Measurements from ENCODE around the gene MIER3. TPM values are rescaled to one million over a fixed set of nuclear protein-coding genes. Genes with fewer than 3 reads are reported as not detected.

Gene MIER3
- total and polyA plus RNA-seq, 2 of the 13 experiments (the other 11 are each of a cell fraction or from before 2014, with no cell fraction given) = 14.6 to 38.8 TPM

- TF ChIP-seq ZNF235 (CRISPR knock-in tag; IDR thresholded peaks at IDR 0.05; ENCODE audit: borderline replicate concordance) (no peak), ZNF589 (CRISPR knock-in tag; conservative IDR thresholded peaks at IDR 0.05) (no peak), RCOR2 (CRISPR knock-in tag; IDR thresholded peaks at IDR 0.05) (no peak), ZFP41 (CRISPR knock-in tag; IDR thresholded peaks at IDR 0.05; ENCODE audit: borderline replicate concordance) (0 out of 2 replicates have a peak, but pooled peaks have one; percentile 63), POGZ (CRISPR knock-in tag; IDR thresholded peaks at IDR 0.05) (no peak), HNF4G (IDR thresholded peaks at IDR 0.05; ENCODE audit: borderline replicate concordance, low read depth, low read length) (no peak), HNF4G (CRISPR knock-in tag; IDR thresholded peaks at IDR 0.05; ENCODE audit: borderline replicate concordance, low read depth) (0 out of 2 replicates have a peak, but pooled peaks have one; percentile 10), PAWR (CRISPR knock-in tag; IDR thresholded peaks at IDR 0.05; ENCODE audit: borderline replicate concordance) (no peak), WIZ (CRISPR knock-in tag; IDR thresholded peaks at IDR 0.05) (no peak), ZFYVE20 (CRISPR knock-in tag; IDR thresholded peaks at IDR 0.05; ENCODE audit: borderline replicate concordance, low read depth) (no peak), MTA1 (CRISPR knock-in tag; IDR thresholded peaks at IDR 0.05; ENCODE audit: borderline replicate concordance) (no peak), ESRRA (CRISPR knock-in tag; IDR thresholded peaks at IDR 0.05; ENCODE audit: low read depth) (no peak), SRSF4 (IDR thresholded peaks at IDR 0.05; ENCODE audit: low read depth, low read length, poor library complexity, severe bottlenecking) (no peak), CC2D1A (CRISPR knock-in tag; IDR thresholded peaks at IDR 0.05) (no peak), ATM (IDR thresholded peaks at IDR 0.05; ENCODE audit: borderline replicate concordance) (no peak), CBFB (CRISPR knock-in tag; IDR thresholded peaks at IDR 0.05) (no peak), ZNF280D (CRISPR knock-in tag; IDR thresholded peaks at IDR 0.05) (no peak), MAF1 (CRISPR knock-in tag; IDR thresholded peaks at IDR 0.05; ENCODE audit: borderline replicate concordance) (0 out of 2 replicates have a peak, but pooled peaks have one; percentile 10), ZNF451 (CRISPR knock-in tag; IDR thresholded peaks at IDR 0.05) (no peak), KAT7 (CRISPR knock-in tag; IDR thresholded peaks at IDR 0.05; ENCODE audit: borderline replicate concordance) (no peak)
- TF ChIP-seq, protein P1, sequence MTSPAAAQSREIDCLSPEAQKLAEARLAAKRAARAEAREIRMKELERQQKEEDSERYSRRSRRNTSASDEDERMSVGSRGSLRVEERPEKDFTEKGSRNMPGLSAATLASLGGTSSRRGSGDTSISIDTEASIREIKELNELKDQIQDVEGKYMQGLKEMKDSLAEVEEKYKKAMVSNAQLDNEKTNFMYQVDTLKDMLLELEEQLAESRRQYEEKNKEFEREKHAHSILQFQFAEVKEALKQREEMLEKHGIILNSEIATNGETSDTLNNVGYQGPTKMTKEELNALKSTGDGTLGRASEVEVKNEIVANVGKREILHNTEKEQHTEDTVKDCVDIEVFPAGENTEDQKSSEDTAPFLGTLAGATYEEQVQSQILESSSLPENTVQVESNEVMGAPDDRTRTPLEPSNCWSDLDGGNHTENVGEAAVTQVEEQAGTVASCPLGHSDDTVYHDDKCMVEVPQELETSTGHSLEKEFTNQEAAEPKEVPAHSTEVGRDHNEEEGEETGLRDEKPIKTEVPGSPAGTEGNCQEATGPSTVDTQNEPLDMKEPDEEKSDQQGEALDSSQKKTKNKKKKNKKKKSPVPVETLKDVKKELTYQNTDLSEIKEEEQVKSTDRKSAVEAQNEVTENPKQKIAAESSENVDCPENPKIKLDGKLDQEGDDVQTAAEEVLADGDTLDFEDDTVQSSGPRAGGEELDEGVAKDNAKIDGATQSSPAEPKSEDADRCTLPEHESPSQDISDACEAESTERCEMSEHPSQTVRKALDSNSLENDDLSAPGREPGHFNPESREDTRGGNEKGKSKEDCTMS (CRISPR knock-in tag; conservative IDR thresholded peaks at IDR 0.05) = no peak
- TF ChIP-seq, protein P2, sequence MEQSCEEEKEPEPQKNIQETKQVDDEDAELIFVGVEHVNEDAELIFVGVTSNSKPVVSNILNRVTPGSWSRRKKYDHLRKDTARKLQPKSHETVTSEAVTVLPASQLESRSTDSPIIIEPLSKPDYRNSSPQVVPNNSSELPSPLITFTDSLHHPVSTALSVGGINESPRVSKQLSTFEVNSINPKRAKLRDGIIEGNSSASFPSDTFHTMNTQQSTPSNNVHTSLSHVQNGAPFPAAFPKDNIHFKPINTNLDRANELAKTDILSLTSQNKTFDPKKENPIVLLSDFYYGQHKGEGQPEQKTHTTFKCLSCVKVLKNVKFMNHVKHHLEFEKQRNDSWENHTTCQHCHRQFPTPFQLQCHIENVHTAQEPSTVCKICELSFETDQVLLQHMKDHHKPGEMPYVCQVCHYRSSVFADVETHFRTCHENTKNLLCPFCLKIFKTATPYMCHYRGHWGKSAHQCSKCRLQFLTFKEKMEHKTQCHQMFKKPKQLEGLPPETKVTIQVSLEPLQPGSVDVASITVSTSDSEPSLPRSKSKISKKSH (CRISPR knock-in tag; IDR thresholded peaks at IDR 0.05; ENCODE audit: borderline replicate concordance) = no peak
- TF ChIP-seq, protein P3, sequence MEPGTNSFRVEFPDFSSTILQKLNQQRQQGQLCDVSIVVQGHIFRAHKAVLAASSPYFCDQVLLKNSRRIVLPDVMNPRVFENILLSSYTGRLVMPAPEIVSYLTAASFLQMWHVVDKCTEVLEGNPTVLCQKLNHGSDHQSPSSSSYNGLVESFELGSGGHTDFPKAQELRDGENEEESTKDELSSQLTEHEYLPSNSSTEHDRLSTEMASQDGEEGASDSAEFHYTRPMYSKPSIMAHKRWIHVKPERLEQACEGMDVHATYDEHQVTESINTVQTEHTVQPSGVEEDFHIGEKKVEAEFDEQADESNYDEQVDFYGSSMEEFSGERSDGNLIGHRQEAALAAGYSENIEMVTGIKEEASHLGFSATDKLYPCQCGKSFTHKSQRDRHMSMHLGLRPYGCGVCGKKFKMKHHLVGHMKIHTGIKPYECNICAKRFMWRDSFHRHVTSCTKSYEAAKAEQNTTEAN (CRISPR knock-in tag; conservative IDR thresholded peaks at IDR 0.05) = no peak
These were observed 43.0 kb downstream of the MIER3 start (continued) for GRCh38 chr5:56908942-56909293.
